GM19324 (cell line): ENCODE results near the gene MTERF4.

Experiments
- ATAC-seq: cut with Tn5 transposase; IDR thresholded peaks from one replicate; pipeline ENCODE4 v1.9.1; 2021; ENCODE audit warnings: mild to moderate bottlenecking, moderate library complexity; ENCODE audit not compliant: unreplicated experiment, low FRiP score

The MTERF4 gene

GRCh38 chr2:241091734-241092445 lies 10.2 kb downstream of the MTERF4 start:
- ATAC-seq = no peak

- no peak for ATAC-seq
Measured at GRCh38 chr2:241091201-241091600, 10.9 kb downstream of the MTERF4 start.

- ATAC-seq = no peak
Measured at GRCh38 chr2:241088791-241089732, 13.0 kb downstream of the MTERF4 start.

- no peak for ATAC-seq
Measured at GRCh38 chr2:241088376-241088775, 13.7 kb downstream of the MTERF4 start.

GRCh38 chr2:241087420-241088268 lies 14.4 kb downstream of the MTERF4 start:
- ATAC-seq = no peak

- no peak for ATAC-seq
Measured at GRCh38 chr2:241084856-241085444, 17.1 kb downstream of the MTERF4 start.

- no peak for ATAC-seq
Measured at GRCh38 chr2:241083091-241083415, 19.0 kb downstream of the MTERF4 start.

- no peak for ATAC-seq
Measured at GRCh38 chr2:241082341-241083090, 19.6 kb downstream of the MTERF4 start.

GRCh38 chr2:241081643-241082340 lies 20.3 kb downstream of the MTERF4 start:
- ATAC-seq = no peak

GRCh38 chr2:241081190-241081642 lies 20.9 kb downstream of the MTERF4 start:
- ATAC-seq = no peak

- no peak for ATAC-seq
Measured at GRCh38 chr2:241080405-241081189, 21.5 kb downstream of the MTERF4 start.

GRCh38 chr2:241074901-241075540 lies 27.1 kb downstream of the MTERF4 start:
- no peak for ATAC-seq

GRCh38 chr2:241074065-241074818 lies 27.8 kb downstream of the MTERF4 start:
- no peak for ATAC-seq

- no peak for ATAC-seq
Measured at GRCh38 chr2:241073166-241074064, 28.7 kb downstream of the MTERF4 start.

- no peak for ATAC-seq
Measured at GRCh38 chr2:241072553-241073165, 29.4 kb downstream of the MTERF4 start.

- no peak for ATAC-seq
Measured at GRCh38 chr2:241072151-241072550, 29.9 kb downstream of the MTERF4 start.
